GM20000 (cell line): Measurements from ENCODE around the gene ZNF488.

Source experiments
- DNase-seq: peaks from one replicate; pipeline ENCODE4 v3.0.0; 2012; ENCODE audit warnings: low spot score
- CTCF ChIP-seq: IDR thresholded peaks from 2 replicates; pipeline ENCODE4 v1.5.1; 2012; ENCODE audit warnings: mild to moderate bottlenecking, control low read depth; ENCODE audit errors: extremely low read depth, missing control alignments

Gene ZNF488

DNA sequence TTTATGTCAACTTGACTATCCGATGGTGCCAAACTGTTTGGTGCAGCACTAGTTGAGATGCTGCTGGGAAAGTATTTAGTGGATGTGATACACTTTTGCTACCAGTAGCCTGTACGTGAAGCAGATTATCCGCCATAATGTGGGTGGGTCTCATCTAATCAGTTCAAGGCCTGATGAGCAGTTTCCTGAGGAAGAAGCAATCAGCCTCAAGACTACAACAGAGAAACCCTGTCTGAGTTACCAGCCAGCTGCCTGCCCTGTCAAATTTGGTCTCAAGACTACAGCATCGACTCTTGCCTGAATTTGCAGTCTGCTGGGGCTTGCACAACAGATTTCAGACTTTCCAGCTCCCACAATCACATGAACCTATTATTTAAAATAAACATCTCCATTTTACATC, 46.8 kb downstream of the ZNF488 start:
- no peak for DNase-seq
- TF ChIP-seq CTCF: no peak

DNA sequence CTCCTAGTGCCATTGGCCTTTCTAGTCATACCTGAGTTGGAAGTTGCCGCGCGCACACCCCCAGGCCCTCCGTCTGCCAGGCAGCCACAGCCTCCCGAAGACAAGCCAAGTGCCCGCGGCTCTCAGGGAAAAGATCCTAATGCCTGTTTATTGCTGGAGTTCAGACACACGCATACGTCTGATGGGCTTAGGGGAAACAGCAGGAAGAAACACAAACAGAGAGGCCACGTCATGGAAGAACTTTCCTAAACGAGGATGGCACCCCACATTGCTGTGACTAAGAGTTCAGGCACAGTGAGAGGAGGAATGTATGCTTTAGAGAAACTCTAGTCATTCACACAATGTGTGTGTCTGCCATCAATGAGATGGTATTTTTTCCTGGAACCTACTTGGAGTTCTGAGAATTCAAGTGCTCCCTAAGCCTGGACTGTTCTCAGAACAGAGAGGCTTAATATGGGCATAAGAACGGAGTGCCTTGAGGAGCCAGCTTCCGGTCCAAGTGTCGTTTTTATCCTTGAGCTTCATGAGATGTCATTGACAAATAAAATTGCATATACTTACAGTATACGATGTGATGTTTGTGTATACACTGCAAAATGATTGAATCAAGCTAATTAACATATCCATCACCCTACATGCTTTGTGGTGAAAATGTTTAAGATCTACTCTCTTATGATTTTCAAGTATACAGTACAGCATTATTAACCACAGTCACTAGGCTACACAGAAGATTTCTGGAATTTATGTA, 47.5 kb downstream of the ZNF488 start:
- DNase-seq: no peak
- no peak for TF ChIP-seq CTCF

DNA sequence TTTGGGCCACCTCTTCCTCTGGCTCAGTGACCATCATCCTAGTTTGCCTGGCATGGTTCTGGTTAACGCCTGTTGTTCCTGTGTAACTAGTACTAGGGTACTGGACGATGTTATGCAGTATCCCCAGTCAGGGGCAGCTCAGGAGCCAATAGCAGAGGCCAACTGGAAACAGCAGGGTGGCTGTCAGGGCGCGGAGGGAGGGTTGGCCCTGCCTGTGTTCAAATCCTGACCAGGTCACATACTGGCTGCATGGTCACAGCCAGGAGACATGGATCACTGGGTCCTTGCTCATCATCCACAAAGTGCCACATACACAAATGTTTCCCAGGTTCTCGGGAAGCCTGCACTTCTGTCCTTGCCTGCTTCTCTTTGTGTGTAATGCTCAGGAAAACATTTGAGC, 48.2 kb downstream of the ZNF488 start:
- no peak for TF ChIP-seq CTCF
- DNase-seq: no peak

DNA sequence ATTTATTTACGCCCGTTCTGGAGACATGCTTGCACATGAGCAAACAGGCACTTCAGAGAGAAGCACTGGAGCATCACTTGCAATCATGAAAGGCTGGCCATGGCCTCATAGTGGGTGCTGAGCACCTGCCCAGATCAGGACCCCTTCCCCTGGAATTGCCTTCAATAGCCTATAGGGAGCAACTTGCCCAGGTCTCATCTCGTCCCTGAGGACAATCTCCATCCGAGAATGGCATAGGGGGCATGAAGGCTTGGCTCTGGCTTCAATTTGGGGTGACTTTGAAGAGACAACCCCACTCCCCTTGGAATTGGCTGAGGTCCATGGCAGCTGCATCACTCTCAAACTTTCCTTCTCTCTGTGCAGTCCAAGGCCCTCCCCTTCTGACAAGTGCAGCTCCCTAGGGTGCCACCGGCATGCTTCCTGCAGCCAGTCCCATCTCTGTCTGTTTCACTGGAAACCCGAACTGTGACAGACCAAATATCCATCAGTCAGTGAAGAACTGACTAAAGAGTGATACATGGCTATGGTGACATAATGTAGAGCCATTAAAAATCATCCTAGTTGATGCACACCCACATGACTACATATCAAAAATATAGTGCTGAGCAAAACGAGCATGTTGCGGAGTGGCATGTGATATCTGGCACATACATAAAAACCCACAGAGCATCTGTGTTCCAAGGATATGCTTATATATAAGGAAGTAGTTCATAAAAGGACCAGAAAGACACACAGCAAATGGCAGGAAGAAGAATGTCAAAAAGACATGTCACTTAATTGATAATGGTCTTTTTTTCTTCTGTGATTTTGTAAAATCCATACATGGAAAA, 49.4 kb downstream of the ZNF488 start:
- no peak for TF ChIP-seq CTCF
- no peak for DNase-seq

GRCh38 chr10:47333532-47333931, 50.6 kb downstream of the ZNF488 start:
- DNase-seq: no peak
- no peak for TF ChIP-seq CTCF

- DNase-seq: no peak
- no peak for TF ChIP-seq CTCF
Observed at GRCh38 chr10:47332946-47333345, 51.1 kb downstream of the ZNF488 start.

- DNase-seq: no peak
- no peak for TF ChIP-seq CTCF
Observed at GRCh38 chr10:47332371-47332770, 51.7 kb downstream of the ZNF488 start.
